ENCODE results near the gene MAGEL2.

The MAGEL2 gene

GRCh38 chr15:23647421-23648370 is at the start of gene MAGEL2:
Gene MAGEL2, minus strand, starts transcription at chr15:23647867. Its CDS starts 125 bp downstream, at chr15:23647742.
- H3K4me3 ChIP-seq (ENCODE audit: low read depth, low read length) = no peak within 1 kb of the TSS
- no peak for DNase-seq (ENCODE audit: low read depth)
- no peak for TF ChIP-seq CTCF (conservative IDR thresholded peaks at IDR 0.05; ENCODE audit: low read depth, low read length)

- DNase-seq (ENCODE audit: low read depth) = no peak
- no peak overlapping the region for H3K4me3 ChIP-seq (ENCODE audit: low read depth, low read length)
- no peak for TF ChIP-seq CTCF (conservative IDR thresholded peaks at IDR 0.05; ENCODE audit: low read depth, low read length)
Measured at GRCh38 chr15:23695282-23695681, 47.6 kb upstream of the MAGEL2 start.

- DNase-seq (ENCODE audit: low read depth) = no peak
- TF ChIP-seq CTCF (conservative IDR thresholded peaks at IDR 0.05; ENCODE audit: low read depth, low read length) = no peak
- H3K4me3 ChIP-seq (ENCODE audit: low read depth, low read length) = no peak overlapping the region
Measured at GRCh38 chr15:23694592-23694991, 46.9 kb upstream of the MAGEL2 start.

GRCh38 chr15:23690450-23690852 is 42.8 kb upstream of the MAGEL2 start:
- H3K4me3 ChIP-seq (ENCODE audit: low read depth, low read length) = no peak overlapping the region
- TF ChIP-seq CTCF (conservative IDR thresholded peaks at IDR 0.05; ENCODE audit: low read depth, low read length) = no peak
- peak; percentile 41 for DNase-seq (ENCODE audit: low read depth)

GRCh38 chr15:23690015-23690414 is 42.3 kb upstream of the MAGEL2 start:
- H3K4me3 ChIP-seq (ENCODE audit: low read depth, low read length) = no peak overlapping the region
- DNase-seq (ENCODE audit: low read depth) = no peak
- TF ChIP-seq CTCF (conservative IDR thresholded peaks at IDR 0.05; ENCODE audit: low read depth, low read length) = no peak

GRCh38 chr15:23687143-23687470 is 39.4 kb upstream of the MAGEL2 start, which contains the start of gene NDN:
Gene NDN, minus strand, starts transcription at chr15:23687305. Its CDS starts 88 bp downstream, at chr15:23687217.
- no peak for TF ChIP-seq CTCF (conservative IDR thresholded peaks at IDR 0.05; ENCODE audit: low read depth, low read length)
- H3K4me3 ChIP-seq (ENCODE audit: low read depth, low read length) = peak within 1 kb of the TSS; percentile 35
- peak; percentile 12 for DNase-seq (ENCODE audit: low read depth)

Measured in choroid plexus epithelial cell (primary cell).